HepG2 (cell line): ENCODE measurements around the gene PODN.

Experiments used
- ARID3A ChIP-seq: IDR thresholded peaks from 2 replicates; pipeline ENCODE4 v1.6.1; 2012; ENCODE audit warnings: low read depth, low read length, improper control_type of control experiment
- BRD4 ChIP-seq: sonication (generic); formaldehyde crosslinking; IDR thresholded peaks from 2 replicates; pipeline ENCODE4 v1.4.0; 2020; ENCODE audit warnings: missing genetic modification reagents
- CTCF ChIP-seq: sonication (generic); formaldehyde crosslinking; IDR thresholded peaks from 2 replicates; pipeline ENCODE4 v1.5.0; 2020; ENCODE audit warnings: mild to moderate bottlenecking, missing genetic modification reagents, moderate library complexity
- EZH2 ChIP-seq: conservative IDR thresholded peaks from 2 replicates; pipeline ENCODE4 v1.6.1; 2012; ENCODE audit warnings: mild to moderate bottlenecking, low read depth, low read length, moderate library complexity
- USF2 ChIP-seq, 2 experiments: sonication (generic) in 1 of 2; formaldehyde crosslinking in 1 of 2; IDR thresholded peaks; 2 replicates each; pipeline versions ENCODE4 v1.5.1 to v1.6.1; 2011 to 2020; ENCODE audit warnings: borderline replicate concordance in 1 of 2, low read depth in 1 of 2, low read length in 1 of 2, mild to moderate bottlenecking in 1 of 2, missing genetic modification reagents in 1 of 2, moderate library complexity in 1 of 2

DNA sequence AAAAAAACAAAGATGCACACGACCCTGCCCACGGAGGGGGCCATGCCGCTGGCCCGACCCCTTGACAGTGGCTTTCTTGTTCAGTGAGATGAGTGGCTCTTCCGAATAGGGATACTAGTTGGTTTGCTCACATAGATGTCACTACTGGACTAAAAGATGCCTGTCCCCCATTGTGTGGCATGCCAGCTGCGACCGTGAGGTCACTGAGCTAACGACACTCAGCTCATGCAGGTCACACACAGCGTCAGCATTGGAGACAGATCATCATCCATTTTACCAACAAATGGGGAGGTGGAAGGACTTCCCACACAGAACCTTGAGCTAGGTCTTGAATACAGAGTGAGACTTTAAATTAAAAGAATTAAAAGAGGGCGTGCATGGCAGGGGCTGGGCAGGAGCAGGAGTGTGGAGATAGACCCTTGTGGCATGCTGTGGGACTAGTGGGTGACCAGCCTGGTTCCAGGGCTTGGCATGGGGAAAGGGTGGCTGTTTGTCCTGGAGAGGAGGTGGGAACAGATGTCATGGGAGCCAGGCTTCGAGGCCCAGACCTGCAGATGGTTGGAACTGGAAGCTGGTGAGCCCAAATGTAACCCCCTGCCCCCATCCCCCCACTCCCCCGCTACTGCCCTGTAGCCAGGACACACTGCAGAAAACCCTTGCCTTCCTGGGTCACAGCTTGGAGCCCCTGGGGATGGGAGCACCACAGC, 68.0 kb downstream of the PODN start:
- TF ChIP-seq BRD4 (CRISPR knock-in tag), result no peak
- TF ChIP-seq USF2 (IDR thresholded peaks at IDR 0.05; ENCODE audit: low read depth, low read length), result no peak
- TF ChIP-seq USF2 (CRISPR knock-in tag; IDR thresholded peaks at IDR 0.05; ENCODE audit: borderline replicate concordance), result no peak
- no peak for TF ChIP-seq CTCF (CRISPR knock-in tag)
- no peak for TF ChIP-seq ARID3A
- no peak for TF ChIP-seq EZH2
